ENCODE results near the gene MIPOL1. TPM values are rescaled to one million over a fixed set of nuclear protein-coding genes. Genes with fewer than 3 reads are reported as not detected.

The MIPOL1 gene
- total RNA-seq, 2 donors from 2014 or later: 8.6 to 27.0 TPM

GRCh38 chr14:37241198-37241597 is 43.5 kb downstream of the MIPOL1 start:
- no peak overlapping the region for H3K27ac ChIP-seq
- WGBS, 2 donors: 95 to 97% methylated on average over 4 of the region's 4 CpGs
- H3K27me3 ChIP-seq: no peaks in the 10 kb centered on the region
- H3K9me3 ChIP-seq: no peaks in the 10 kb centered on the region
- TF ChIP-seq CTCF (IDR thresholded peaks at IDR 0.05): no peak
- ATAC-seq (no peak), DNase-seq (no peak)
- H3K4me3 ChIP-seq: no peak overlapping the region
- intact Hi-C loops (cut with DNase I): loop anchor here (10.0 kb wide), 1 partner anchor 354 kb away; the partner anchor contains the start of genes FOXA1 and TTC6
- peaks cover 8% of the 10 kb centered on the region for H3K4me1 ChIP-seq
- H3K36me3 ChIP-seq (replicated peaks in 1 of 2; ENCODE audit: insufficient read depth in 1 of 2, low read depth in 2 of 2): no peaks in the 10 kb centered on the region

DNA sequence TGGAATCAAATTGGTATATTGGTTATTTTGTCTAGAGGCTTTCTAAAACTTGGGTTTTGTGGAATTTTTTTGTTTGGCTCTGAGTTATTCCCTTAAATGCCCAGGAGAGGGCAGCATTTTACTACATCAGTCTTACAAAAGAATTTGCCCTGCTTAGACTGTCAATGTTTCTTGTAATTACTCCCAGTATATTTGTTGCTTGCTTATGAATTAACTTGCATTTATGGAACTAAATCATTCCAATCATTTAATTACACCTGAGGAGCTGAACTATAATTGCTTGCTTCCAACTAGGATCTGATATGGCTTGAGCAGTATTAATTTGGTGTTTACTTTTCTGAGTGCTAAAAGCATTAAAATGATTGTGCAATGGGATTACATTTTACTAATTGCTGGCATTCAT is 48.7 kb downstream of the MIPOL1 start:
- no peaks in the 10 kb centered on the region for H3K4me1 ChIP-seq
- intact Hi-C loops (cut with DNase I): loop anchor here (10.0 kb wide), 1 partner anchor 348 kb away; the partner anchor contains the start of genes FOXA1 and TTC6
- no peak overlapping the region for H3K4me3 ChIP-seq
- ATAC-seq: peak; percentile 56
- H3K36me3 ChIP-seq (replicated peaks in 1 of 2; ENCODE audit: insufficient read depth in 1 of 2, low read depth in 2 of 2): no peaks in the 10 kb centered on the region
- H3K9me3 ChIP-seq: no peaks in the 10 kb centered on the region
- peak; percentile 66 to 85 (median 74) for TF ChIP-seq CTCF (IDR thresholded peaks at IDR 0.05)
- TF ChIP-seq POLR2A (IDR thresholded peaks at IDR 0.05): no peak
- peak in 1 of 4 donors; percentile 21 for DNase-seq
- no peaks in the 10 kb centered on the region for H3K27me3 ChIP-seq
- H3K27ac ChIP-seq: no peak overlapping the region

GRCh38 chr14:37247791-37248461 is 50.2 kb downstream of the MIPOL1 start:
- no peak for DNase-seq
- Histone ChIP-seq H3K4me3 (no peak overlapping the region), H3K9me3 (no peaks in the 10 kb centered on the region), H3K27ac (no peak overlapping the region), H3K27me3 (no peaks in the 10 kb centered on the region), H3K4me1 (no peaks in the 10 kb centered on the region), H3K36me3 (replicated peaks in 1 of 2; ENCODE audit: insufficient read depth in 1 of 2, low read depth in 2 of 2) (no peaks in the 10 kb centered on the region)
- WGBS, 2 donors: 77 to 91% methylated on average over 3 of the region's 3 CpGs
- no peak for ATAC-seq
- no peak for TF ChIP-seq CTCF (IDR thresholded peaks at IDR 0.05)
- no peak for TF ChIP-seq POLR2A (IDR thresholded peaks at IDR 0.05)
- intact Hi-C loops (cut with DNase I): loop anchor here (10.0 kb wide), 1 partner anchor 347 kb away; the partner anchor contains the start of genes FOXA1 and TTC6

GRCh38 chr14:37251775-37252174 is 54.0 kb downstream of the MIPOL1 start:
- DNase-seq (no peak), ATAC-seq (no peak)
- H3K9me3 ChIP-seq: no peaks in the 10 kb centered on the region
- no peak overlapping the region for H3K27ac ChIP-seq
- no peaks in the 10 kb centered on the region for H3K36me3 ChIP-seq (replicated peaks in 1 of 2; ENCODE audit: insufficient read depth in 1 of 2, low read depth in 2 of 2)
- no peaks in the 10 kb centered on the region for H3K27me3 ChIP-seq
- no peaks in the 10 kb centered on the region for H3K4me1 ChIP-seq
- no peak overlapping the region for H3K4me3 ChIP-seq
- TF ChIP-seq POLR2A (IDR thresholded peaks at IDR 0.05): no peak
- peak in 3 of 7 experiments; percentile 6 to 25 (median 14) for TF ChIP-seq CTCF (IDR thresholded peaks at IDR 0.05)
- intact Hi-C loops (cut with DNase I): no loop called here

DNA sequence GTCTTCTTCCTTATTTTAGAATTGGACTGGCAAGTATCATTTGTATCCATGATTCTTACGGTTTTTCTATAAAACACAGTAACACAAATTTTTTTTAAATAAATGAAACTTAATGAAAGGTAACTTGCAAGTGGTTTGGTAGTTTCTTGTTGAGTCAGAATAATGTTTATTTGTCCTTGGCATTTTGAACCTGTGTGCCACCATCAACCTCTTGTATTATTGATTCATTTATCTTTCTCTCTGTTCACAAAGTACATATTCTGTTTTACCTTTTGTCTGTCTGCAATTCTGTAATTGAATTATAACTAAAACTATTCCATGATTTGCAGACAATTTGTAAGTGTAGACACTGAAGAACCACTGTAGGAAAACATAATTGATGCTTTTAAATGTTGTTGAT is 54.7 kb downstream of the MIPOL1 start:
- TF ChIP-seq POLR2A (IDR thresholded peaks at IDR 0.05) (no peak), CTCF (IDR thresholded peaks at IDR 0.05) (no peak)
- intact Hi-C loops (cut with DNase I): no loop called here
- H3K36me3 ChIP-seq (replicated peaks in 1 of 2; ENCODE audit: insufficient read depth in 1 of 2, low read depth in 2 of 2): no peaks in the 10 kb centered on the region
- DNase-seq: no peak
- H3K27ac ChIP-seq: no peak overlapping the region
- no peak for ATAC-seq
- WGBS, 2 donors: 79 to 87% methylated on average over 1 of the region's 1 CpG
- no peaks in the 10 kb centered on the region for H3K9me3 ChIP-seq
- no peak overlapping the region for H3K4me3 ChIP-seq
- H3K27me3 ChIP-seq: no peaks in the 10 kb centered on the region
- no peaks in the 10 kb centered on the region for H3K4me1 ChIP-seq
